HG02943 (cell line): Measurements from ENCODE around the gene CPLX3.

Experiments
- ATAC-seq: cut with Tn5 transposase; IDR thresholded peaks from one replicate; pipeline ENCODE4 v1.9.1; 2021; ENCODE audit warnings: mild to moderate bottlenecking, low read depth, moderate library complexity; ENCODE audit not compliant: unreplicated experiment

CPLX3 gene

DNA sequence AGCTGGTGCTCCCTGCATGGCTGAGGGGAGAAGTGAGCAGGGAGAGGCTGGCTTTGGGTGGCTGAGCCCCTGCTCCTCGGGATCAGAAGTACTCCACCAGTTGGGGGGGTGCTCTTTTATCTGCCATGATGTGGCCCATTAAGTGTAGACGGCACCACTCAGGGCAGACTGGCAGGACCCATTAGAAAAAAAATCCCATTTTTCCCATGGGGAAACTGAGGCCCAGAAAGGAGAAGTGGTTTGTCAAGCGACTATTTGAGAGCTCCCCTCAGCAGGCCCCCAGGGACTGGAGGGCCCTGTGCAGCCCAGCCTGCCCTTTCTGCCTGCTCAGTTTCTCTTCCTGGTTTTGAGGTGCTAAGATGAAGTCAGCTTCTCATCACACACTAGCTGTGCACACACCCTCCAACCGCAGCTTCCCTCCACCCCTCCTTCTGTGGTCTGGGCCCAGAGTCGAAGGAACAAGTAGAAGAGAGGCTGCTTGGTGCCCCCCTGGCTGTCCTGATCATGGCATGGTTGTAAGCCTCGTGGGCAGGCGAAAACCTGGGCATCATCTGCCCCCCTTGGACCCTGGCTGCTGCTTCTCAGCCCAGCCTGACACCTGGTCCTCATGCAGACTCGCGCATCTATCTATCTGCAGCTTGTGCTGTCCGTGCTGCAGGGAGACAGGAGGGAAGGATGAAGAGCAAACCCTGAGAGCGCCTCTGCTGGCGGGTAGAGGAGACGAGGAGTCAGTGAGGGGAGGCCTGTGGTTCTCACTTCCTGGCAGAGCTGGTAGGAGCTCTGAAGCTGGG lies 39.0 kb upstream of the CPLX3 start:
- peak; percentile 39 for ATAC-seq

DNA sequence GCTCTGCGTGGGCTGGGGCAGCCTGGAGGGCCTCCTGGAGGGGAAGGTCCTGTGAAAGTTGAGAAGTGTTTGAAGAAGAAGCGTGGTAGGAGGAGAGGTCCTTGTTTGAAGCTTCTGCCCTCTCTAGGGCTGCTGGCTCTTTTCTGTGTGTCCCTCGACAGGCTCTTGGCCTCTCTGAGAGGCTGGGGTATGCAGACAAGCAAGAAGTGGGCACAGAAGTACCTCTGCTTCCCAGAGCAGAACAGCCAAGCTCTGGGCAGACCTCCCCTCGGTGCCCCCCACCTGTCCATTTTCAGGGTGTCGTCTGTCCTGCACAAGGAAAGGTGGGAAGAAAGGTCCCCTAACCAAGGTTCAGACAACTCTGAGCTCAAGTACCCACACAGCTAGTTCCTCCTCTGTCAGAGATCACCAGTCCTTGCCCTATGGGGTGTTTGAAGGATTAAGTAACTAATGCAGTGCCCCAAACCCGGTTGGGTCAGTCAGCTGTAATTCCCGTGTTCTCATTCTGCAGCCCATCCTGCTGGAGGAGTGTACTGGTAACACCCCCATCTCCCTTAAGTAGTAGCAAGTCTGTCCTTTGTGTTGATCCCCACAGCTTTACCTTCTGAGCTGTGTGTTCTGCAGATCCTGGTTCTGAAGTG lies 38.3 kb upstream of the CPLX3 start:
- ATAC-seq, result no peak

DNA sequence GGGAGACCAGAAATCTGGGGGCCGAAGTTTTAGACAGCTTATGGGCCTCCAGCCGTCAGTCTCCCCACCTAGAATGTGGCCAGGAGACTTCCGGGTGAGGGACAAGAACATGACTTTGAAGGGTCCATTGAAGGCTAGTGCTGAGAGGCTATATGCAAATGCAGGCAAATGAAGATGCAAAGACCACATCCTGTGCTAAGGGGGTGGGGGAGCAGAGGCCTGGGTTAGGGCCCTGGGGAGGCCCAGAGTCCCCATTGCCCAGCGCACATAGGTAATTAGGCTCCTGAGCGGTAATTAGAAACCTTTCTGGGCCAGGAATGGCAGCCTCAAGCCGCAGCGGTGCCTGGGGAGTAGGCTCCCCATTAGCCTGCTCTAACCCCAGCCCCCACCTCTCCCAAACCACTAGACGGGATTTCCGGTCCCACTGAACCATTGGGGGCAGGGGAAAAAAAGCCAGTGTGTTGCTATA lies 37.7 kb upstream of the CPLX3 start:
- peak; percentile 30 for ATAC-seq

DNA sequence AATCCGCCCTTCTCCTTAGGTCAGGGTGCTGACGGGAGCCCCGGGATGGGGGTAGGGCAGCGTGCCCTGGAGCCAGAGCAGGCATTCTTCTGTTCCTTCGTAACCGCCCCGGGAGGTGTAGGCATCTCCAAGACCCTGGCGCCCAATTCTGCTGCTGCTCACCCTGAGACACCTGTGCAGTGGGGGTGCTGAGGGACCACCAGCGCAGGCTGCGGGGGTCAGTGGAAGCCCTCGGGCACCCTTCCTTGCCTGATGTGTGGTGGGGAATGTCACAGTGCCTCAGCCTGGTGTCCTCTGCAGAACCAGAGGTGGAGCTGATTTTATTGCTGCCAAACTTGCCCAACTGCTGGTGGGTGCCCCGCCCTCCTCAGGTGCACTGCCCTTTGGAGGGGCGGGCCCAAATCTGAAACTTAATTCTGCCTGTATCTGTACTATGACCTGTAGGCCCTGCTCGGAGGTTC lies 37.2 kb upstream of the CPLX3 start:
- ATAC-seq, result no peak

DNA sequence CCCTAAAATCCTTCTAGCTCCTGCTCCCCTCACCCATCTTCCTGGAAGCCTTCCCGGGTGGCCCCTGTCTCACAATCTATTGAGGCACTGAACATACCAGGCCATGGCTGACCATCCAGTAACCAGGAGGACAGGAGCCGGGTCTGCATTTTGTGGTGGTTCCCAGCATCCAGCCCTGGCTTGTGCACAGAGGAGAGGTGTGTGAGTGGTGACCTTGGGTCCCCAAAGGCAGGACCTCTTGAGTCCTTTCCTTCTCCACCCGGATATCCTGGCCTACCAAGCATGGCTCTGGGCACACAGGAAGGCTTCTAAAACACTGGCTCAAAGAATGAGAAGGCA lies 36.7 kb upstream of the CPLX3 start:
- no peak for ATAC-seq

DNA sequence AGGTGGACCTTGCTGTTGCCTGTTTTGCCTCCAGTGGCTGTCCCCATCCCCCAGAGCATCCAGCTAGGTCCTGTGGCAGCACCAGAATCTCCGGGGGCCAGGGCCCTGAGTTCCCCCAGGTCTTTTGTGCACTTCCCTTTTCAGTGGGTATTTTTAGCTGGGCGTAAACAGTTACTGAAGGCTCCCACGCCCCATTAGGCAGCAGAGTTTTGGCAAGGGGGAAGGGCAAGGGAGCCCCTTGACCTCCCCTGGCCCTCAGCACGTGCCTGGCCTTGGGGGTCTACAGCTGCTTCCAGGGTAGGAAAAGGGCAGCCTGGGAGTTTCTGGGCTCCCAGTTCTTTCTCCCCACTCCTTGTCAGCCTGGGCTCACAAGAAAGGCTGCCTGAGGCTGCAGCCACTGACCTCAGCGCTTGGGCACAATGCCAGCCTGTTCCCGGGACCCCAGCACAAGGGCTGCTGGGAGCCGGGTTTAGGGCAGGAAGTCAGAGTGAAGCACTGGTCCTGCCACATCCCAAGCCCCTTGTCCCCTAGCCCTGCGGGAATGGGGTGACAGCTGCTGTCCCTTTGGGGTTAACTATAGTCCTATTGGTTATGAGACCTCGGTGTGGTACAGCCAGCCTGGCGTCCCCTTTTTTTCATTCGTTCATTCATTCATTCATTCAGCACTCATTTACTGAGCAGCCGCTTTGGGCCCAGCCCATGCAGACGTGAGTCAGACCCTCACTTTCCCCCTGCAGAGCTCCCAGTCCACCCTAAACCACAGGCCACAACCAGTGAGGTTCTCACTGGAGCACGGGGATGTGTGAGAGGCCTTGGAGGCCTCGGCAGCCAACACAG lies 36.1 kb upstream of the CPLX3 start:
- no peak for ATAC-seq

DNA sequence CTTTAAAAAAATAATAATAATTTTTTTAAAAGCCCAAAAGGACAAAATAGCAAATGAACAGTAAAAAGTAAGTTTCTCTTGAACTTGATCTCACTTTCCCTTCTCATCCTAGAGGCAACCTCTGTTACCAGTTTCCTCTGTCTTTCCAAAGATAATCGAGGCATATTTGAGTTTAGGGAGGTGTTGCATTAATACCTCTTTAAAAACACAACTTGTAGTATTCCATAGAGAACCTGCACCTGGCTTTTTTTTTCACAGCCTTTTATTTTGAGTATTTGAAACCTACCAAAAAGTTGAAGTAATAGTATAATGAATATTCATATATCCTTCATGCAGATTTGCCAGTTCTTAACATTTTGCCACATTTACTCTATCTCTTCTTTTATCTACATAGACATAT lies 35.4 kb upstream of the CPLX3 start:
- ATAC-seq, result no peak

DNA sequence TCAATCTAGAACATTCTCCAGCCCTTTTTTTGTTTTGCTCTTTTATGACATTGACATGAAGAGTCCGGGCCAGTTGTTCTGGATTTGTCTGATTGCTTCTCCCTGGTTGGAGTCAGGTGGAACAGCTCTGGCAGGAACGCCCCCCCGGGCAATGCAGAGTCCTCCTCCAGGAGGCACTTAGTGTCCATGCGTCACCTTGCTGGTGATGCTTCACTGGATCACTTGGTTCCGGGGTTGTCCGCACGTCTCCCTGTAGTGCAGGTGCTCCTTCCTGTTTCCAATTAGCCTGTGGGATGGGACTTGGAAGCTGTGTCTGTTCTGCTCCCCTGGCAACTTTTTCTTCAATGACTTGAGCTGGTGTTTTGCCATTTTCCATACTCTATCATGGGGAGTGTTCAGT lies 34.8 kb upstream of the CPLX3 start:
- ATAC-seq, result no peak

DNA sequence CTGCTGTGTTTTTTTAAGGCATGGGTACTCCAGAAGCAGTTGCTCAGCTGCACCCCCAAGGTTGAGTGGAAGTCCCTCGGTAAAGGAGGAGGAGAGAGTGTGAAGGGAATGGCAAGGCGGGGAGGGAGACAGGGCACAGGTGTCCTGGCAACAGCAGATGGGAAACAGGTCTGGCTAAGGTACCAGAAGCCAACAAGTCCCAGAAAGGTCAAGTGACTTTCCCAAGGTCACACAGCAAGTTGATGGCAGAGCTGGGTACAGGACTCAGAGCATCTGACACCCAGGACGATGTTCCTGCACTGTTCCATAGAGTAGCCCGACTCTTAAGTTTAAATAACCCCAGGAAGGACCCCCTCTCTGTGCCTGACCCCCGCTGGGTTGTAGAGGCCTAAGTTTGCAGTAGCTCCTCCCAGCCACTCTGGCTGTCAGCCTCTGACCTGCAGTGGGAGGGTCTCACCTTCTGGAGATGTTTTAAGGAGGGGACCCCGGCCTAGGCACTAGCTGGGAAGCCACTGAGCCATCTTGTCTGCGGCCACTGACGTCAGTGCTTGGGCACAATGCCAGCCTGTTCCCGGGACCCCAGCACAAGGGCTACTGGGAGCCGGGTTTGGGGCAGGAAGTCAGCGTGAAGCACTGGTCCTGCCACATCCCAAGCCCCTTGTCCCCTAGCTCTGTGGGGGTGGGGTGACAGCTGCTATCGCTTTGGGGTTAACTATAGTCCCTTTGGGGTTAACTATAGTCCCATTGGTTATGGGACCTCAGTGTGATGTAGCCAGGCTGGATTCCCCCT lies 34.0 kb upstream of the CPLX3 start:
- no peak for ATAC-seq

DNA sequence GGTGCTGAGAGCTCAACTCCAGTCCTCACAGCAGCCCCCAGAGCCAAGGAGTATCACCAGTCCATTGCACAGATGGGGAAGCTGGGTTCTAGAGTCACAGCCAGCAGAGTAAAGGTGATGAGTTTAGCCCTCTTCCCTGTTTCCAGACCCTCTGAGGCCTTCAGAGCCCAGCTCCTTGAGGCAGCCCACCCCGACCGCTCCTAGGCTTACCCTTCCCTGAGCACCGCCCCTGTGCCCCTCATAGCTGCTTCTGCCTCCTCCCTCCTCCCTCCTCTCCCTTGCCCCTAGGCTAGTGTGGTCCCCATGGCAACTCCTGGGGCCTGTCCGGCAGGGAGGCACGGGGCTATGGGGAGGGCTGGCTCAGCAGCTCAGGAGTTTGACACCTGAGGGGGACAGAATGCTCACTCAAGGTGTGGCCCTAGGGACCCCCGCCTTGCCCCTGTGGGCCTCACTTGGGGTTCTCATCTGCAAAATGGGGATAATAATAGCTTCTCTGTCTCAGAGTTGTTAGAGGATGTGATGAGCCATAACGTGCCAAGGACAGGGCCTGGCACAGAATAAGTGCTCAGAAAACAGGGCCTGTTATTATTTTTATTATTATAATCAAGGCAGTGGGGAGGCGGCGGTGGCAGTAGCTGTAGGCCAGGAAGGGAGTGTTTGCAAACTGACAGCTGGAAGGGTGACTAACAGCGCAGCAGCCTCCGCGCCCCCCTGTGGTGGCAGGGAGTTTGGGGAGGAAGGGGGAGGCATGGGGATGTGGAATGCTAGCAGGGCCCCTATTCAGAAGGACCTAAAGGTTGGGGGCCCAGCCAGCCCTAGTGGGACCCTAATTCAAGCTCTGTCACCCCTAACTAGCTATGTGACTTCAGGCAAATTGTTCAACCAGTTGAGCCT lies 33.0 kb upstream of the CPLX3 start:
- no peak for ATAC-seq

DNA sequence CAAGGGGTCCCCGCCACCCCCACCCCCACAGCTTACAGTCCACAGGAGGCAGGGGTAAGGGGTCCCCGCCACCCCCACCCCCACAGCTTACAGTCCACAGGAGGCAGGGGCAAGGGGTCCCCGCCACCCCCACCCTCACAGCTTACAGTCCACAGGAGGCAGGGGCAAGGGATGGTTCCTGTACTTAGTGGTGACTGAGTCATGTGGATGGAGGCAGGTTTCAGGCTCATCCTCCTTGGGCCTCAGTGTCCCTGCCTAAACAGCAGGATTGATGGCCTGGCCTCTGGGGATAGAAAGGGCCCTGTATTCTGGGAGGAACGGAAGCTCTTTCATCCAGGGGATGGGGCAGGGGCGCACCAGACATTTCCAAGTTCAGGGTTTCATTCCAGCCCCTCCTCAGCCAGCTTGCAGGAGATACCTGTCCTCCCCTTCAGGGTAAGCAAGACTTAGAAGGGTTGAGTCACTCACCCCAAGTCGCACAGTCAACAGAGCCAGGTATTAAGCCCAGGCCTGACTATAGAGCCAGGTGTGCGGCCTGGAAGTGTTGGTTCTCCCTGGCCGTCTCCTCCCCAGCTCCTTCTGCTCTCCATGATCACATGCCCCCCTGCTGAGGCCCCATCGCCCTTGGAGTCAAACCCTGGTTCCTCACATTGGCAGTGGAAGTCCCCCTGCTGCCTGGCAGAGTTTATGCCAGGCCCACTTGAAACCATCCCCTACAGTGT lies 32.0 kb upstream of the CPLX3 start:
- no peak for ATAC-seq

DNA sequence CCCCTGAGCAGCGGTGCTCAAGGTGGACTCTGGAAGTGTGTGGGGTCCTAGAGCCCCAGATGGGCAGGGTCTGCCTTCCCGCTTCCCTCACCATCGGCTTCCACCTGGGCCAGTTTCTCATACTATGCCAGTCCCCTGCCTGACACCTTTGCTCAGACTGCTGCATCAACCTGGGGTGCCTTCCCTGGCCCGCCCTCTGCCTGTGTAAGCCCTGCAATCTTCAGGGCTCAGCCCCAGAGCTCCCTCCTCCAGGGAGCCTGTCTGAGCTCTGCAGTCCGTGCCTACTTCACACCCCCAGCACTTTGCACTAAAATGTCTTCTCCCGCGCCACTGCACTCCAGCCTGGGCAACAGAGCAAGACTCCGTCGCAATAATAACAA lies 31.5 kb upstream of the CPLX3 start:
- no peak for ATAC-seq

DNA sequence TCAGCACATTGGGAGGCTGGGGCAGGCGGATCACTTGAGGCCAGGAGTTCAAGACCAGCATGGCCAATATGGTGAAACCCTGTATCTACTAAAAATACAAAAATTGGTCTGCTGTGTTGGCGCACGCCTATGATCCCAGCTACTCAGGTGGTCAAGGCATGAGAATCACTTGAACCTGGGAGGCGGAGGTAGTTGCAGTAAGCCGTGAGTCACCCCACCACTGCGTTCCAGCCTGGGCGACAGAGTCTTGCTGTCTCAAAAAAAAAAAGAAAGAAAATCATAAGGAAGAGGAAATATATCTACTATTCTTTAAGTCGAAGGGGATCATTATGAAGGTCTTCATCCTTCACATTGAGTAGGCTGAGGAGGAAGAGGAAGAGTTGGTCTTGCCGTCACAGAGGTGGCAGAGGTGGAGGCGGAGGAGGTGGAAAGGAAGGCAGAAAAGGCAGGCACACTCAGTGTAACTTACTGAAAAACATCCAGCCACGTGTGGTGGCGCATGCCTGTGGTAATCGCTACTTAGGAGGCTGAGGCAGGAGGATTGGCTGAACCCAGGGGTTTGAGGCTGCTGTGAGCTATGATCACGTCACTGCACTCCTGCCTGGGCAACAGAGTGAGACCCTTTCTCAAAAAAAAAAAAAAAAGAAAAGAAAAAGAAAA lies 30.3 kb upstream of the CPLX3 start:
- ATAC-seq, result no peak

DNA sequence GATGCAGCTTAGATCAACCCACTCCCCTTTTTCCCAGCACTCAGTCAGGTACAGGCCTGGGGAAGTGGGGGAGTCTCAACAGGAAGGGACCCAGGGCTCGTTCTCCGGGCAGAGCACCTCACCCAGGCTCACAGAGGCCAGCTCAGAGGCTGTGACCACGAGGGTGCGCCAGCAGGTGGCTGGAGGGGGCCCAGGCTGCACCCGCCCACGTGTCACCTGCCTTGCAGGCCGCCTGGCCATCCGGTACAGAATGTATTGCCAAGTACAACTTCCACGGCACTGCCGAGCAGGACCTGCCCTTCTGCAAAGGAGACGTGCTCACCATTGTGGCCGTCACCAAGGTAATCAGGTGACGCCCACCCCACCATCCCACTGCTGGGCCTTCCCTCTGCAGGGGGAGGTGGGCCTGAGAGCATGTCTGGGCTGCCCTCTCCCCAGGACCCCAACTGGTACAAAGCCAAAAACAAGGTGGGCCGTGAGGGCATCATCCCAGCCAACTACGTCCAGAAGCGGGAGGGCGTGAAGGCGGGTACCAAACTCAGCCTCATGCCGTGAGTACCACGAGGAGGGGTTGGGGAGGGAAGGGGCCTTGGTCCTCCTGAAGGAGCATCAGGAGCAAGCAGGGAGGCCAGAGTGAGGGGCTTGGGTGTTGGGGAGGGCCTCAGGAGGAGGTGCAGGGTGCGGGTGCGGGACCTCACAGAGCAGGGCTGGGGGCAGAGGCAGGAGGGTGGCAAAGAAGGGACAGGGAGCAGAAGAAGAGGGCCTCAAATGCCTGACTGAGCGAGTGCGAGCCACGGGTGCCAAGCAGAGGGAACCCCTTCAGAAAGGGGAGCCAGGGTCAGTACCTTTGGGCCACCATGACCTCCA lies 27.8 kb upstream of the CPLX3 start:
- no peak for ATAC-seq

DNA sequence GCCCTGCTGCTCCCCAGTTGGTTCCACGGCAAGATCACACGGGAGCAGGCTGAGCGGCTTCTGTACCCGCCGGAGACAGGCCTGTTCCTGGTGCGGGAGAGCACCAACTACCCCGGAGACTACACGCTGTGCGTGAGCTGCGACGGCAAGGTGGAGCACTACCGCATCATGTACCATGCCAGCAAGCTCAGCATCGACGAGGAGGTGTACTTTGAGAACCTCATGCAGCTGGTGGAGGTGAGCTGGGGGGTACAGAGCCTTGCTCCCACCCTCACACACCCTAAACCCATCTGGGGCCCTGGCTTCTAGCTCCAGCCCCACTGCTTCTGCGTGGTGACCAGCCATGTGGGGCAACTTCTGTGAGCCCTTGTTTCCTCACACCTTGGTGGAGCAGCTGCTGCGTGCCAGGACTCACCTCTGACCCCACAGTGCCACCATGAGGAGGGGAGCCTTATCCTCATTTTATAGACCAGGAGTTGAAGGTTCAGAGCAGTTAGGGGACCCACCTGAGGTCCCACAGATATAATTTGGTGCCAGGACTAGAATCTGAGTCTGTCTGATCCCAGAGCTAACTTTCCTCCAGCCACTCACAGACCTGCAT lies 27.1 kb upstream of the CPLX3 start:
- ATAC-seq, result no peak

DNA sequence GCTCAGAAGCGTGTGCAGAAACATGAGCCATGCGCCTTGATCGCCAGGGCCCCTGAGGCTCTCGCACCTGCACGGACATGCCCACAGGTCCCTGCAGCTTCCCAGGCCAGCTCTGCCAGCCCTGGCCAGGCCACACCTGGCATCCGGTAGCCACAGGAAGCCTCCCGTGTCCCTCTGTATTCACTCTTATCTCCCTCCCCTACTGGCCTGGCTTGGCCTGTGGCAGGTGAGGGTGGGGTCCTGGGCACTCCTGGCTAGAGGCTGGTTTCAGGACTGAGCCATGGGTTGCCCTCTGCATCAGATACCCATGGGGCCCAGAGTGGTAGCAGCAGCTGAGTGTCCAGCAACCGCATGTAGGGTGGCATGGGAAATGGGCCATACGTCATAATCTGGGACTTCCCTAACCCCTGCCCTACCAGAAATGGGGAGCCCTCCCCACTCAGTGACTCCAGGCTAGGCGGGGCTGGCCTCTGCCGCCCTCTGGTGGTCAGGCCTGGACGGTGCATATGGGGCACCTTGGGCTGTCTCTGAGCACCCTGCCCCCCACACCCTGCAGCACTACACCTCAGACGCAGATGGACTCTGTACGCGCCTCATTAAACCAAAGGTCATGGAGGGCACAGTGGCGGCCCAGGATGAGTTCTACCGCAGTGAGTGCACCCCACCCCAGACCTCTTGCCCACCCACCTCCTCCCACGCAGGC lies 26.4 kb upstream of the CPLX3 start:
- no peak for ATAC-seq
